ENCODE measurements around the gene NSUN6.
A peak's percentile ranks its signal among the peaks of the same experiment; 100 is the strongest.
"Not testable (repeated sequence)": the region's sequence is repeated elsewhere in the genome, so short reads cannot be mapped to it uniquely, and the experiment has no call there.

Gene NSUN6

GRCh38 chr10:18653112-18653511, 1.7 kb upstream of the NSUN6 start:
- no peak overlapping the region for H3K27ac ChIP-seq
- H3K9ac ChIP-seq (ENCODE audit: insufficient read length) = no peak overlapping the region
- TF ChIP-seq FOXP2 (optimal IDR thresholded peaks at IDR 0.05; ENCODE audit: control extremely low read depth, extremely low read length, insufficient read depth) (no peak), POLR2AphosphoS5 (IDR thresholded peaks at IDR 0.05; ENCODE audit: borderline replicate concordance, low read depth, low read length) (no peak), EZH2 (IDR thresholded peaks at IDR 0.05) (no peak)
- DNase-seq (ENCODE audit: low read depth, low spot score) = no peak
- no peaks in the 10 kb centered on the region for H3K9me3 ChIP-seq (ENCODE audit: low read depth, low read length)
- H3K4me3 ChIP-seq = no peak overlapping the region
- no peaks in the 10 kb centered on the region for H3K36me3 ChIP-seq (ENCODE audit: insufficient read depth, low read length)

GRCh38 chr10:18650404-18650997, 886 bp downstream of the NSUN6 start:
- H3K9ac ChIP-seq (ENCODE audit: insufficient read length) = peak overlapping the region; percentile 90
- no peak overlapping the region for H3K27ac ChIP-seq
- peak overlapping the region; percentile 82 for H3K4me3 ChIP-seq
- TF ChIP-seq FOXP2 (optimal IDR thresholded peaks at IDR 0.05; ENCODE audit: control extremely low read depth, extremely low read length, insufficient read depth) (no peak), EZH2 (IDR thresholded peaks at IDR 0.05) (no peak), POLR2AphosphoS5 (IDR thresholded peaks at IDR 0.05; ENCODE audit: borderline replicate concordance, low read depth, low read length) (no peak)
- no peaks in the 10 kb centered on the region for H3K9me3 ChIP-seq (ENCODE audit: low read depth, low read length)
- no peaks in the 10 kb centered on the region for H3K36me3 ChIP-seq (ENCODE audit: insufficient read depth, low read length)
- DNase-seq (ENCODE audit: low read depth, low spot score) = no peak

DNA sequence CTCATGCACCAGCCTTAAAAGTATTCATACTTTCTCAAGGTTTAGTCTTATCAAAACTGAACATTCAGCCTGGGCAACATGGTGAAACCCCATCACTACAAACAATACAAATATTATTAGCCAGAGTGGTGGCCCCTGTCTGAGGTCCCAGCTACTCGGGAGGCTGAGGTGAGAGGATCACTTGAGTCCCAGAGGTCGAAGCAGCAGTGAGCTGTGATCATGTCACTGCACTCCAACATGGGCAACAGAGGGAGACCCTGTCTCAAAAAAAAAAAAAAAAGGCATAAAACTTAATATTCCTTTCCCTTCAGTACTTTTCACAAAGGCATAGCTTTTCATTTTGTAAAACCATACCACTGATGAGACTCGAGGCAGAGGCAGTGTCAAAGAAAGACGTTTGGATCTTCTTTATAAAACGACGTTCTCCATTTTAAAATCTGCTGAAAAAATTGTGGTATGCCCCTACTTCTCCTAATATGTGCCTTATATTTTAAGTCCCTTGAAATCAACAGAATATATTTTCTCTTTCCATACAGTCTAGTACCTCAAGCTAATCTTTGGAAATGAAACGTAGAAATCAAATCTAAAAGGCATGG, 1.9 kb downstream of the NSUN6 start:
- TF ChIP-seq POLR2AphosphoS5 (IDR thresholded peaks at IDR 0.05; ENCODE audit: borderline replicate concordance, low read depth, low read length) (no peak), FOXP2 (optimal IDR thresholded peaks at IDR 0.05; ENCODE audit: control extremely low read depth, extremely low read length, insufficient read depth) (no peak), EZH2 (IDR thresholded peaks at IDR 0.05) (no peak)
- no peak overlapping the region for H3K27ac ChIP-seq
- DNase-seq (ENCODE audit: low read depth, low spot score) = no peak
- no peaks in the 10 kb centered on the region for H3K36me3 ChIP-seq (ENCODE audit: insufficient read depth, low read length)
- H3K9ac ChIP-seq (ENCODE audit: insufficient read length) = peak overlapping the region; percentile 90
- peak overlapping the region; percentile 82 for H3K4me3 ChIP-seq
- H3K9me3 ChIP-seq (ENCODE audit: low read depth, low read length) = no peaks in the 10 kb centered on the region

DNA sequence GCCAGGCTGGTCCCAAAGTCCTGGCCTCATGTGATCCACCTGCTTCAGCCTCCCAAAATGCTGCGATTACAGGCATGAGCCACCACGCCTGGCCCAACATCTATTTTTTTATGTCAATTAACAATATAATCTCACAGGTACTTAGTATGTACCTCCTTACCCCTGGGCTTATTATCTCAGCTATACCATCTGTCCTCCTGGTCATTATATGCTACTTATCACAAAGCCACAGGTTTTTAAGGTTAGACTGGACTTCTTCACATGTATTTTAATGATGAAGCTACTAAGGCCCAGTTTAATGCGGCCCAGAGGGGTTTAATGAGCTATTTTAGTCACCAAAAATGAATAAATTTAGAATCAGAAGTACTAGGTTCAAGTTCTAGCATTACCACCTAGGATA, 3.4 kb downstream of the NSUN6 start:
- TF ChIP-seq EZH2 (IDR thresholded peaks at IDR 0.05) (no peak), FOXP2 (optimal IDR thresholded peaks at IDR 0.05; ENCODE audit: control extremely low read depth, extremely low read length, insufficient read depth) (no peak), POLR2AphosphoS5 (IDR thresholded peaks at IDR 0.05; ENCODE audit: borderline replicate concordance, low read depth, low read length) (no peak)
- no peak for DNase-seq (ENCODE audit: low read depth, low spot score)
- H3K4me3 ChIP-seq = no peak overlapping the region
- H3K27ac ChIP-seq = no peak overlapping the region
- H3K9ac ChIP-seq (ENCODE audit: insufficient read length) = no peak overlapping the region
- no peaks in the 10 kb centered on the region for H3K36me3 ChIP-seq (ENCODE audit: insufficient read depth, low read length)
- no peaks in the 10 kb centered on the region for H3K9me3 ChIP-seq (ENCODE audit: low read depth, low read length)

DNA sequence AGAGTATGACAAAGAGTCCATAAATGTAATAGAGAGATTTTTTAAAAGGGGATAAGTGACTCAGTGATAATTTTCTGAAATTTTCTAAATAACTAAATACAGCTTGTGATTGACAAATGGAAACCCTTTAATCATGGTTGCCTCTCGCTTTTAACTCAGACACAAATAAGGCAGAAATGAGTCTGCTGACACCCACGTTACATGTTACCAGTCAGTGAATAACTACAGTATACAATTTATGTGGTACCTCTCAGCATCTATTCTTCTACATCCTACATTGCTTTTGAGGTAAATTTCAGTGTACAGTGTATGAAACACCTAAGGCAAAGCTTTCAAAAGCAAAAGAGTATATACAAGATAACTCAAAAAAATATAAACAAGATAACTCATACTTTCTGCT, 4.2 kb downstream of the NSUN6 start:
- H3K27ac ChIP-seq = no peak overlapping the region
- no peak overlapping the region for H3K4me3 ChIP-seq
- H3K36me3 ChIP-seq (ENCODE audit: insufficient read depth, low read length) = no peaks in the 10 kb centered on the region
- DNase-seq (ENCODE audit: low read depth, low spot score) = no peak
- no peak for TF ChIP-seq EZH2 (IDR thresholded peaks at IDR 0.05)
- no peak for TF ChIP-seq POLR2AphosphoS5 (IDR thresholded peaks at IDR 0.05; ENCODE audit: borderline replicate concordance, low read depth, low read length)
- no peaks in the 10 kb centered on the region for H3K9me3 ChIP-seq (ENCODE audit: low read depth, low read length)
- no peak overlapping the region for H3K9ac ChIP-seq (ENCODE audit: insufficient read length)

GRCh38 chr10:18639719-18640118, 11.7 kb downstream of the NSUN6 start:
- not testable (repeated sequence) for H3K36me3 ChIP-seq (ENCODE audit: insufficient read depth, low read length); H3K27ac ChIP-seq; H3K9me3 ChIP-seq (ENCODE audit: low read depth, low read length); DNase-seq (ENCODE audit: low read depth, low spot score); H3K9ac ChIP-seq (ENCODE audit: insufficient read length); H3K4me3 ChIP-seq

- not testable (repeated sequence) for H3K9me3 ChIP-seq (ENCODE audit: low read depth, low read length); H3K27ac ChIP-seq; H3K4me3 ChIP-seq; H3K9ac ChIP-seq (ENCODE audit: insufficient read length); DNase-seq (ENCODE audit: low read depth, low spot score); H3K36me3 ChIP-seq (ENCODE audit: insufficient read depth, low read length)
These were observed 14.0 kb downstream of the NSUN6 start for GRCh38 chr10:18637400-18637799.

DNA sequence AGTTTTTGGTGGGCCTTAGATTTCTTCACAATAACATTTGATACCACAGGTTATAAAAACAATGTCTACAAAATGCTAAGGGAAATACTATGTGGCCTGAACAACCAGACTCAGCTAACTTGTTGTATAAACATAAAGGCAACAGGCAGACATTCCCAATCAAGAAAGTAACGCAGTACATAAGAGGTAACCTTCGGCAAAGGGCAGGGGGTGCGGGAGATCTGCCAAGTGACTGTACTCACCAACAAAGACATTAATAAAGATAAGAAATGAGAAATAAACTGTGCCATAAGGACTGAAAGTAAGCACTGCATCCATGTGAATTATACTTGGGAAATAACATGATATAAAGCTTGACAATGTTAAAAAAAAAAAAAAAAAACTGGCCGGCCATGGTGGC, 15.4 kb downstream of the NSUN6 start:
- Histone ChIP-seq H3K9me3 (ENCODE audit: low read depth, low read length) (no peaks in the 10 kb centered on the region), H3K27ac (no peak overlapping the region), H3K9ac (ENCODE audit: insufficient read length) (no peak overlapping the region), H3K36me3 (ENCODE audit: insufficient read depth, low read length) (no peaks in the 10 kb centered on the region), H3K4me3 (no peak overlapping the region)
- DNase-seq (ENCODE audit: low read depth, low spot score) = no peak
- TF ChIP-seq POLR2AphosphoS5 (IDR thresholded peaks at IDR 0.05; ENCODE audit: borderline replicate concordance, low read depth, low read length) (no peak), FOXP2 (optimal IDR thresholded peaks at IDR 0.05; ENCODE audit: control extremely low read depth, extremely low read length, insufficient read depth) (no peak), EZH2 (IDR thresholded peaks at IDR 0.05) (no peak)

GRCh38 chr10:18632500-18632899, 18.9 kb downstream of the NSUN6 start:
- not testable (repeated sequence) for H3K27ac ChIP-seq; H3K9ac ChIP-seq (ENCODE audit: insufficient read length); H3K36me3 ChIP-seq (ENCODE audit: insufficient read depth, low read length); DNase-seq (ENCODE audit: low read depth, low spot score); H3K9me3 ChIP-seq (ENCODE audit: low read depth, low read length); H3K4me3 ChIP-seq

GRCh38 chr10:18627452-18628018, 23.9 kb downstream of the NSUN6 start:
- peak overlapping the region; percentile 65 for H3K4me3 ChIP-seq
- not testable (repeated sequence) for DNase-seq (ENCODE audit: low read depth, low spot score); H3K36me3 ChIP-seq (ENCODE audit: insufficient read depth, low read length); H3K9ac ChIP-seq (ENCODE audit: insufficient read length); H3K9me3 ChIP-seq (ENCODE audit: low read depth, low read length); H3K27ac ChIP-seq
